GM12891 (cell line): Measurements from ENCODE around the gene CMIP.

ENCODE experiments used
- DNase-seq: peaks from one replicate; pipeline ENCODE4 v3.0.0; 2011; ENCODE audit warnings: low spot score; ENCODE audit not compliant: insufficient read length
- FAIRE-seq: peaks from 2 replicates; lab custom pipeline; 2011; peaks lifted over from hg19 to GRCh38; lab: Jason Lieb, UNC
- PAX5 ChIP-seq: IDR thresholded peaks from 2 replicates; pipeline ENCODE4 v1.6.1; 2011; ENCODE audit warnings: low read length, moderate library complexity, mild to moderate bottlenecking; ENCODE audit not compliant: insufficient read depth, severe bottlenecking
- POLR2A ChIP-seq: IDR thresholded peaks from 2 replicates; pipeline ENCODE4 v1.6.1; 2011; ENCODE audit warnings: low read depth, low read length, control low read depth
- POLR2AphosphoS5 ChIP-seq: IDR thresholded peaks from 2 replicates; pipeline ENCODE4 v1.6.1; 2011; ENCODE audit warnings: low read depth, low read length, control low read depth
- POU2F2 ChIP-seq: IDR thresholded peaks from 2 replicates; pipeline ENCODE4 v1.6.1; 2011; ENCODE audit warnings: low read depth, mild to moderate bottlenecking, control low read depth, low read length, moderate library complexity
- SPI1 ChIP-seq: IDR thresholded peaks from 2 replicates; pipeline ENCODE4 v1.6.1; 2011; ENCODE audit warnings: low read depth, low read length, control low read depth
- TAF1 ChIP-seq: IDR thresholded peaks from 2 replicates; pipeline ENCODE4 v1.6.1; 2011; ENCODE audit warnings: low read depth, low read length, control low read depth

The CMIP gene

DNA sequence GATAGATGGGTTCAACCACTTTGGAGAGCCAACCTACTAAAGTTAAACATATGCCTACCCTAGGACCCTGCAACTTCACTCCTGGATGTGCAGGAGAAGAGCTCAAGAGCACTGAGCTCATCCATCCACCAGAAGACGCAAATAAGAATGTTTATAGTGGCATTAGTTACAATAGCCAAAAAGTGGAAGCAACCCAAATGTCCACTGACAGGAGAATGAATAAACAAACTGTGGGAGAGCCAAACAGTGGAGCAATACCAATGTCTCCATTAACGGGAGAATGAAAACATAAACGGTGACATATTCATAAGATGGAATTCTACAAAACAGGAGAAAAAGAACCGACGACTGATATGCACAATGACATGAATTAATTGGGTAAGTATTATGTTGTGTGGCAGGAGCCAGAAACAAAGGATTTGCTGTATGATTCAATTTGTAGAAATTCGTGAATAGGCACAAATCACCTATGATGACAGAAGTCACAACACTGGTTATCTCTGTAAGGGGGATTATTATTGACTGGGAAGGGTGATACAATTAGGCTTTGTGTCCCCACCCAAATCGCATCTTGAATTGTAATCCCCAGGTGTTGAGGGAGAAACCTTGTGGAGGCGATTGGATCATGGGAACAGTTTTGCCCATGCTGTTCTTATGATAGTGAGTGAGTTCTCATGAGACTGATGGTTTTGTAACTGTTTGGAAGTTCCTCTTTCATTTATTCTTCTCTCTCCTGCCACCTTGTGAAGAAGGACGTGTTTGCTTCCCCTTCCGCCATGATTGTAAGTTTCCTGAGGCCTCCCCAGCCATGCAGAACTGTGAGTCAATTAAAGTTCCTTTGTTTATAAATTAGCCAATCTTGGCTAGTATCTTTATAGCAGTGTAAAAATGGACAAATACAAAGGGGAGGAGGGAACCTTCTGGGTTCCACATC lies 276.6 kb downstream of the CMIP start:
- FAIRE-seq, result no peak
- no peak for DNase-seq
- TF ChIP-seq POLR2AphosphoS5 (no peak), TAF1 (no peak), POU2F2 (no peak), SPI1 (no peak), PAX5 (no peak), POLR2A (no peak)

DNA sequence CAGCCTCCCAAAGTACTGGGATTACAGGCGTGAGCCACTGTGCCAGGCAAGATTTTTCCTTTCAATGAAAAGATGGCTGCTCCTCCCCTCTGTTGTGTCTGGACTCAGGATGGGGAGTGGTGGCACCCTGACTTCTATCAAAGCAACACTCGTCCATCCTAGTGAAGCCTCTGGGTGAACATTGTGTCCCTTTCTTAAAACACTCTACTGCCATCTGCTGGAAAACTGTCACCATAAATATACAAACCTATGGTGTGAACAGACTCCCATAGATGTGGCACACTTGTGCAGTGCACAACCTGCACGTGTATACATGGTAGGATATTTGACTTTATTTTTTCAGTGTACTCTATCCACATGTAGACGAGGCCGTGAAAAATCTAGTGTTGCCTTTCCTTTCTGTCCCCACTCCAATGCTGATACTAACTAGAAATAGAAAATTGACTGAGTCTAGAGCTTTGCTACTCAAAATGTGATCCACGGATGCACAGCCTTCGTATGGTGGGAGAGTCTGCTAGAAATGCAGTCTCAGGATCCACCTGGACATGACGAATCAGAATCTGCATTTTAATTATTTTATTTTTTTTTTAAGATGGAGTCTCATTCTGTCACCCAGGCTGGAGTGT lies 278.6 kb downstream of the CMIP start:
- TF ChIP-seq PAX5, result no peak
- DNase-seq (no peak), FAIRE-seq (peak; percentile 87)

DNA sequence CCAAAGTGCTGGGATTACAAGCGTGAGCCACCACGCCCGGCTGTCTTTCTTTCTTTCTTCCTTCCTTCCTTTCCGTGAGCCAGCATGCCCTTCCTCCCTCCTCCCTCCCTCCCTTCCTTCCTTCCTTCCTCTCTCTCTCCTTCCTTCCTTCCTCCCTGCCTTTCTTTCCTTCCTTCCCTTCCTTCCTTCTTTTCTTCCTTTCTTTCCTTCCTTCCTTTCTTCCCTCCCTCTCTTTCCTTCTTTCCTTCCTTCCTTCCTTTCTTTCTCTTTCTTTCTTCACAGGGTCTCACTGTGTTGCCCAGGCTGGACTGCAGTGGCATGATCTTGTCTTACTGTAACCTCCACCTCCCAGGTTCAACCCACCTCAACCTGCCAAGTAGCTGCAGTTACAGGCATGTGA lies 283.8 kb downstream of the CMIP start:
- FAIRE-seq (no peak), DNase-seq (no peak)
- no peak for TF ChIP-seq POU2F2
- TF ChIP-seq POLR2A, result no peak
- TF ChIP-seq PAX5, result no peak

DNA sequence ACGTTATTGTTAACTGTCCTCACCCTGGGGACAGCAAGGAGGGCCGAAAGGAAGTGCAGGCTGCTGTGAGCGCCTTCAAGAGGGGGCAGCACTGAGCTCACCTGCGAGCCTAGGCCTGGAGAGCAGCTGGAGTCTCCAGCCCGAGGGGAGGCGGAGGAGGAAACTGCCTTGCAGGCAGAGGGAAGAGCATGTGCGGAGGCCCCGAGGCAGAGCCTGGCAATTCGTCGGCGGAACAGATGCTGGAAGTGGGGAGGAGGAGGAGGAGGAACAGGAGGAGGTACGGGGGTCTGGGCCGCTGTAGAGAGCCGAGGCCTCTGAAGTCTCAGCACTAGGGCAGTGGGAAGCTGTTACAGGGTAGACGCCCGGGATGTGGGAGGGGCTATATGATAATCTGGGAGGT lies 284.8 kb downstream of the CMIP start:
- TF ChIP-seq POLR2A (no peak), POLR2AphosphoS5 (no peak), POU2F2 (no peak), PAX5 (no peak), TAF1 (no peak), SPI1 (no peak)
- DNase-seq, result no peak
- FAIRE-seq, result no peak

DNA sequence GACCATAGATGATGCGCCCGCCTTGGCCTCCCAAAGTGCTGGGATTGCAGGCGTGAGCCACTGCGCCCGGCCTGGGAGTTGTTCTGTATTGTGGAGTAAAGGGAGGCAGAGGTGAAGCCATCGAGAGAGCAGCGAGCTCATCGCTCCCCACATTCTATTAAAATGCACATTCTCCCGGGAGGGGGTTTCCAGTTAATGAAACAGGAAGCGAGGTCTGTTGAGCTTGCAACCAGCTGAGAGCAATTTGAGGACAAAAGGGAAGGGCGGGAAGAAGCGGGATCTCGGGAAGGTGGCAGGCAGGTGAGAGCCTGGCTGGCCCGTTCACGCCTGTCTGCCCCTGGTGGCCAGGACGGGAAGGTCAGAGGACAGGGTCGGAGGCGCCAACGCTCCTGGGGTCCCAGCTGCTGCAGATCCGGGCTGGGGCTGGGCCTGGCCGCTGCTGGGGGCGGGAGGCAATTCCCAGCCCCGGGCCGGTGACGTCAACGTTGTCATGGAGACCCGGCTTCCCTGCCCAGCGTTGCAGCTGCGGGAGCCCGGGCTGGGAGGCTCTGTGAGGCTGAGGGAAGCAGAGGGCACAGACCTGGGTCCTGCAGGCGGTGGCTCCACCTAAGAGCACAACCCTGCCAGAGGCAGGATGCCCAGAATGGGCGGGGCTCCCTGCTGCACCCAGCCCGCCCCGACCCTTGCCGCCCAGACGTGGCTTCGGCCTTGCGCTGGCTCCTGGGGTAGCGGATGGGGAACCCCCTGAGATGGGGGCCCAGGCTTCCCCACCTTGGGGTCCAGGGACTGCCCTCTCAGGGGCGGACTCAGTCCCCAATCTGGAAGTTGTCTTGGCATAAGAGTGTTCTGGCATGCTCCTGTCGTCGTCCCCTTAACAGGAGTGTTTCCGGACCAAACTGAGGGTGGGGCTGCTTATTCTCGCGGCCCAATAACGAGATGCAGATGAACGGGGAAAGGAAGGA lies 285.8 kb downstream of the CMIP start:
- FAIRE-seq, result peak; percentile 74
- peak; percentile 75 for DNase-seq
- no peak for TF ChIP-seq POLR2AphosphoS5
- no peak for TF ChIP-seq SPI1
- no peak for TF ChIP-seq POU2F2
- no peak for TF ChIP-seq POLR2A
- no peak for TF ChIP-seq TAF1
- TF ChIP-seq PAX5, result no peak

DNA sequence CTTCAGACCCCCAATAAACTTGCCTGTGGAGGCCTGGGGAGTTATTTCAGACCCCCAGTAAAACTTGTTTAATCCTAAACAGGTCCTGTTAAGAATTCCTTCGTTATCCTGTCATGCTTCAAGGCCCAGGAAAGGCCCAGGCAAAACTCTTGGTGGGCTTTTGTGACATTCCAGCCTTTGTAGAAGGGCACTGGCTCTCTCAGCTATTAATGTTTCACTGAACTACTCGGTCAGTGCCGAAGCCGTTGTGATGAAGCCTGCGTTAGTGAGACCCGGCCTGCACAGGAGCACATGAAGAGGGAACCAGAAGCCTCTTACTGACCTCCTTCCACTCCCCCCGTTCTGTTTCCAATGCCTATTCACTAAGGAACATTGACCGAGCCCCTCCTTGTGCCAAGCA lies 287.0 kb downstream of the CMIP start:
- DNase-seq (no peak), FAIRE-seq (no peak)
- no peak for TF ChIP-seq POLR2A
- no peak for TF ChIP-seq SPI1
- TF ChIP-seq TAF1, result no peak
- TF ChIP-seq POLR2AphosphoS5, result no peak
- TF ChIP-seq POU2F2, result no peak
- no peak for TF ChIP-seq PAX5

DNA sequence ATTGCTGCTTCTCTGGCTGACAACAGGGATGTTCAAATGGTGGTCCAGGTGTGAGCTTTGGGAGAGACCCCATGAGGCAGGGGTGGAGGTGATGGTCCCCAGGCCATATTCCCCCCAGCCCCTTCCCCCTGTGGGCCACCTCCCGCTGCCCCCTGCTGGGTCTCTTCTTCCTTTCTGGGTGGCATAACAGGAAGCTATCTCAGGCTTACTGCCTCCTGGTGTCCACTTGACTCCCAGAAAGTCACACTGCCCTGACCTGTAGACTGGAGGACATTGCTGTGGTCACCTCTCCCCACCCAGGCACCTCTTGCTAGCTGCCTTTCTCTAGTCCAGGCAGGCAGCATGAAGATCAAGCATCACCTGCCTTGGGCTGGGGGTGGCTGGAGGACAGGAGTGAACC lies 288.1 kb downstream of the CMIP start:
- DNase-seq, result no peak
- TF ChIP-seq SPI1 (no peak), PAX5 (no peak), POU2F2 (no peak), POLR2A (no peak), POLR2AphosphoS5 (no peak), TAF1 (no peak)
- FAIRE-seq, result no peak

DNA sequence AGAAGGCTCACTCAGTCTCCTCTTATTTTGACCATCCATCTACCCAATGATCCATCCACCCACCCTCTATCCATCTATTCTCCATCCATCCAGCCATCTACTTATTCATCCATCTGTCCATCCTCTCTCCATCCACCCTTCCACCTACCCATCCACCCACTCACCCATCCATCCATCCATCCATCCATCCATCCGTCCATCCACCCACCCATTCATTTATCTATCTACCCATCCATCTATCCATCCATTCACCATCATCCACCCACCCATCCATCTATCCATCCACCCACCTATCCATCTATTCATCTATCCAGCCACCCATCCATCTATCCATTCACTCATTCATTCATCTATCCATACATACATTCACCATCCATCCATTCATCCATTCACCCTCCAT lies 288.7 kb downstream of the CMIP start:
- no peak for TF ChIP-seq TAF1
- no peak for TF ChIP-seq SPI1
- no peak for TF ChIP-seq POLR2AphosphoS5
- no peak for TF ChIP-seq POU2F2
- no peak for TF ChIP-seq PAX5
- TF ChIP-seq POLR2A, result no peak
- FAIRE-seq (peak; percentile 58), DNase-seq (no peak)
